Spleen (tissue), 7 donors: ENCODE data around the gene SKA3.

Source experiments
- POLR2AphosphoS5 ChIP-seq, 3 donors: sonication (generic); formaldehyde crosslinking; IDR thresholded peaks; one replicate each; pipeline ENCODE4 v1.5.1; 2017; ENCODE audit warnings: antibody characterized with exemption in 3 of 3
- TF ChIP-seq, protein P1 (sequence below), 11 experiments: fragments of 200-600 bp in 7 of 11; fragments of 450-650 bp in 4 of 11; sonication (generic) in 4 of 11; IDR thresholded peaks in 8 of 11; conservative IDR thresholded peaks in 3 of 11; 1 replicate in 7 of 11; 2 replicates in 4 of 11; pipeline versions ENCODE4 v1.4.0 to v1.8.0; 2016 to 2021; ENCODE audit warnings: antibody characterized with exemption in 11 of 11, inconsistent platforms in 4 of 11, mild to moderate bottlenecking in 1 of 11
- donor health status: DM: no; HTN: no; CAD: no; lungs with moderate emphysema.
- donor health status: DM: no; HTN: no; CAD: no.
- donor health status: DM: no; HTN: no; CAD: no.

DNA sequence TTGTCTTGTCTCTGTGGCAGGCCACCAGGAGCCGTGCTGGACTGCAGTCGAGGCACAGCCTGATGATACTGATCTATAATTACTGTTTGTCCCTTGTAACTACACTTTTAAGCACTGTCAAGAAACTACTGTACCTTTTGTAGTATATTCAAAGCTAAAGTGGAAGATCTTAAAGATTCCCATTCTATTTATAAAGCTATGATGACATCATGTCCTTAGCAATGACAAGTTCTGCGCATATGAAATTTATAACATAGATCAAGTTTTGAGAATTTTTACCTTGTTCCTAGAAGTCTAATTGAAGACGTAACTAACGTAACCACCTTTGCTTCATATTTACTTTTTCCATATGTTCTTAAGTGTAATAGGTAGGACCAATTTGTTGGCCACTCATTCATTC, 58.2 kb downstream of the SKA3 start:
- TF ChIP-seq POLR2AphosphoS5 (IDR thresholded peaks at IDR 0.05), result no peak
- TF ChIP-seq, protein P1, sequence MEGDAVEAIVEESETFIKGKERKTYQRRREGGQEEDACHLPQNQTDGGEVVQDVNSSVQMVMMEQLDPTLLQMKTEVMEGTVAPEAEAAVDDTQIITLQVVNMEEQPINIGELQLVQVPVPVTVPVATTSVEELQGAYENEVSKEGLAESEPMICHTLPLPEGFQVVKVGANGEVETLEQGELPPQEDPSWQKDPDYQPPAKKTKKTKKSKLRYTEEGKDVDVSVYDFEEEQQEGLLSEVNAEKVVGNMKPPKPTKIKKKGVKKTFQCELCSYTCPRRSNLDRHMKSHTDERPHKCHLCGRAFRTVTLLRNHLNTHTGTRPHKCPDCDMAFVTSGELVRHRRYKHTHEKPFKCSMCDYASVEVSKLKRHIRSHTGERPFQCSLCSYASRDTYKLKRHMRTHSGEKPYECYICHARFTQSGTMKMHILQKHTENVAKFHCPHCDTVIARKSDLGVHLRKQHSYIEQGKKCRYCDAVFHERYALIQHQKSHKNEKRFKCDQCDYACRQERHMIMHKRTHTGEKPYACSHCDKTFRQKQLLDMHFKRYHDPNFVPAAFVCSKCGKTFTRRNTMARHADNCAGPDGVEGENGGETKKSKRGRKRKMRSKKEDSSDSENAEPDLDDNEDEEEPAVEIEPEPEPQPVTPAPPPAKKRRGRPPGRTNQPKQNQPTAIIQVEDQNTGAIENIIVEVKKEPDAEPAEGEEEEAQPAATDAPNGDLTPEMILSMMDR (IDR thresholded peaks at IDR 0.05 in 8 of 11, conservative IDR thresholded peaks at IDR 0.05 in 3 of 11), result no peak
